ENCODE data around the gene CPNE5. TPM values are rescaled to one million over a fixed set of nuclear protein-coding genes. Genes with fewer than 3 reads are reported as not detected.

CPNE5 gene
- total RNA-seq, 1 donor from 2014 or later = 6.6 TPM

GRCh38 chr6:36820700-36821580 lies 18.3 kb downstream of the CPNE5 start:
- DNase-seq (ENCODE audit: extremely low spot score in 2 of 2) = no peak
- peaks cover 10% of the 10 kb centered on the region for H3K4me1 ChIP-seq
- H3K27ac ChIP-seq = peak overlapping the region; percentile 25
- H3K4me3 ChIP-seq = no peak overlapping the region
- H3K9me3 ChIP-seq = no peaks in the 10 kb centered on the region
- intact Hi-C loops (cut with DNase I) = no loop called here
- no peaks in the 10 kb centered on the region for H3K27me3 ChIP-seq
- no peaks in the 10 kb centered on the region for H3K36me3 ChIP-seq
- TF ChIP-seq POLR2AphosphoS5 (IDR thresholded peaks at IDR 0.05; ENCODE audit: insufficient read depth in 1 of 2, low read depth in 1 of 2) = no peak
- no peak for TF ChIP-seq POLR2A (IDR thresholded peaks at IDR 0.05)
- TF ChIP-seq, protein P1, sequence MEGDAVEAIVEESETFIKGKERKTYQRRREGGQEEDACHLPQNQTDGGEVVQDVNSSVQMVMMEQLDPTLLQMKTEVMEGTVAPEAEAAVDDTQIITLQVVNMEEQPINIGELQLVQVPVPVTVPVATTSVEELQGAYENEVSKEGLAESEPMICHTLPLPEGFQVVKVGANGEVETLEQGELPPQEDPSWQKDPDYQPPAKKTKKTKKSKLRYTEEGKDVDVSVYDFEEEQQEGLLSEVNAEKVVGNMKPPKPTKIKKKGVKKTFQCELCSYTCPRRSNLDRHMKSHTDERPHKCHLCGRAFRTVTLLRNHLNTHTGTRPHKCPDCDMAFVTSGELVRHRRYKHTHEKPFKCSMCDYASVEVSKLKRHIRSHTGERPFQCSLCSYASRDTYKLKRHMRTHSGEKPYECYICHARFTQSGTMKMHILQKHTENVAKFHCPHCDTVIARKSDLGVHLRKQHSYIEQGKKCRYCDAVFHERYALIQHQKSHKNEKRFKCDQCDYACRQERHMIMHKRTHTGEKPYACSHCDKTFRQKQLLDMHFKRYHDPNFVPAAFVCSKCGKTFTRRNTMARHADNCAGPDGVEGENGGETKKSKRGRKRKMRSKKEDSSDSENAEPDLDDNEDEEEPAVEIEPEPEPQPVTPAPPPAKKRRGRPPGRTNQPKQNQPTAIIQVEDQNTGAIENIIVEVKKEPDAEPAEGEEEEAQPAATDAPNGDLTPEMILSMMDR (IDR thresholded peaks at IDR 0.05) = no peak

DNA sequence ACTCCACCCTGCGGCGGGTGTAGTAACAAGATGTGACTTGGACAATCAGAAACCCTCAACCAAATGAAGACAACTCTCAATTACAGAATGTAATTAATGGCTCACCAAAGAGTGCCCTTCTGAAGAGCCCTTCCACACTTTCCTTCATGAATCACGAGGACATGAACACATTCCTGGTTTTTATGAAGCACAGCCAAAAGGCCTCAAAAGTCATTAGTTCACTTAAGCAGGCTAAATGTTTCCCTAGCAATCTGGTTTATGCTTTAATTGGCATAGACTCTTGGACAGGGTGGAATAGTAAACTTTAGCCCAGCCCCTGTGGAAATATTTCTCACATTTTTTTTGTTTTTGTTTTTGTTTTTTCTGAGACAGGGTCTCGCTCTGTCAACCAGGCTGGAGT lies 20.5 kb downstream of the CPNE5 start:
- no peaks in the 10 kb centered on the region for H3K27me3 ChIP-seq
- H3K4me1 ChIP-seq = peaks cover 8% of the 10 kb centered on the region
- H3K4me3 ChIP-seq = no peak overlapping the region
- H3K27ac ChIP-seq = no peak overlapping the region
- H3K9me3 ChIP-seq = no peaks in the 10 kb centered on the region
- no peak for DNase-seq (ENCODE audit: extremely low spot score in 2 of 2)
- intact Hi-C loops (cut with DNase I) = no loop called here
- no peak for TF ChIP-seq POLR2A (IDR thresholded peaks at IDR 0.05)
- TF ChIP-seq, protein P1 (IDR thresholded peaks at IDR 0.05) = no peak
- H3K36me3 ChIP-seq = no peaks in the 10 kb centered on the region

- Histone ChIP-seq H3K4me3 (no peak overlapping the region), H3K27ac (no peak overlapping the region), H3K36me3 (no peaks in the 10 kb centered on the region), H3K27me3 (no peaks in the 10 kb centered on the region), H3K4me1 (peaks cover 8% of the 10 kb centered on the region), H3K9me3 (no peaks in the 10 kb centered on the region)
- intact Hi-C loops (cut with DNase I) = no loop called here
- no peak for TF ChIP-seq POLR2A (IDR thresholded peaks at IDR 0.05)
- TF ChIP-seq POLR2AphosphoS5 (IDR thresholded peaks at IDR 0.05; ENCODE audit: insufficient read depth in 1 of 2, low read depth in 1 of 2) = no peak
- TF ChIP-seq, protein P1 (IDR thresholded peaks at IDR 0.05) = no peak
- no peak for DNase-seq (ENCODE audit: extremely low spot score in 2 of 2)
Observed at GRCh38 chr6:36817847-36818246, 21.4 kb downstream of the CPNE5 start.

DNA sequence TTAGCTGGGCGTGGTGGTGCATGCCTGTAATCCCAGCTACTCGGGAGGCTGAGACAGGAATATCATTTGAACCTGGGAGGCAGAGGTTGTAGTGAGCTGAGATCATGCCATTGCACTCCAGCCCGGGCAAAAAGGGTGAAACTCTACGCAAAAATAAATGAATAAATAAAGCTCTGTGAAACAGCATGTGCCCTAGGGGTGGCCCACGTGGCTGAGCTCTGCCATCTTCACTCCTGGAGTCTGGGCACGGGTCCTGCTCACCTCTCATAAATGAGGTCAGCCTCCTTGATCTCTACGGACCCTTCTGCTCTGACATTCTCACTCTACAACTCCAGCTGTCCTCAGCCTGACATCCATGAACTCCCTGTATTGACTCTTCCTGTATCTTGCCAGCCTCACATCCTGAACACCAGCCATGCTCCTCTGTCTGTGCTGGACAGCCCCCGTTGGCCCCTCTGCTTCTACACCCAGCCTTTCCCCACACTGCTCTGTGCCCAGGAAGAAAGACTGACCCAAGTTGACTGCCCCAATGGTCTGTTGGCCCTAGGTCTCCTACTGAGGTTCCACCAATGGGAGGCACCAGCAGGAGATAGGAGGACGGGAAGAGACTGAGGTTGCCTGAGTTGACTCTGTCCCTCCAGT lies 21.9 kb downstream of the CPNE5 start:
- Histone ChIP-seq H3K27ac (no peak overlapping the region), H3K9me3 (no peaks in the 10 kb centered on the region), H3K36me3 (no peaks in the 10 kb centered on the region), H3K4me3 (no peak overlapping the region), H3K27me3 (no peaks in the 10 kb centered on the region), H3K4me1 (peaks cover 8% of the 10 kb centered on the region)
- intact Hi-C loops (cut with DNase I) = no loop called here
- no peak for DNase-seq (ENCODE audit: extremely low spot score in 2 of 2)
- TF ChIP-seq, protein P1 (IDR thresholded peaks at IDR 0.05) = no peak
- TF ChIP-seq POLR2A (IDR thresholded peaks at IDR 0.05) = no peak
- no peak for TF ChIP-seq POLR2AphosphoS5 (IDR thresholded peaks at IDR 0.05; ENCODE audit: insufficient read depth in 1 of 2, low read depth in 1 of 2)

All from vagina (tissue), 2 donors.